Measurements from ENCODE around the gene IRF4.

DNA sequence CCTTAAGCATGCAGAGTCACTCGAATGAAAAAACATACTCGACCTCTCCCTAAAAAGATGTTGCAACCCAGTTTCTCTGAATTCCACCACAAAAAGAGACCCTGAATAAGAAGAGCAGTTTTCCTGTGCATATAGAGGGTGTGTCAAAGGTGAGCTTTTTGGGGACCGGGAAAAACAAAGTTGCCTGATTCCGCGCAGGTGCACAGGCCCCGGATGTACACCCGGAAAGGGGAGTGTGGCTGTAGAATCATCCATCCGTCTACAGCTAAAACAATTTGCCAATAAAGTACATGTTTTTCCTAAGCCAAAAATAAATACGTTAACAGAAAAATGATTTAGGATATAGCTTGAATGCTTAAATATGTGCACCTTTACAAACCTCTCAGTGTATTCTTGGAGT is 41.2 kb upstream of the IRF4 start:
- TF ChIP-seq CTCF (conservative IDR thresholded peaks at IDR 0.05; ENCODE audit: low read length): no peak
- no peak for TF ChIP-seq EZH2phosphoT487 (IDR thresholded peaks at IDR 0.05; ENCODE audit: borderline replicate concordance)

Data from Loucy (cell line).